Erythroblast (primary cell): ENCODE data around the gene WDR70.
"Not testable (repeated sequence)": the region's sequence is repeated elsewhere in the genome, so short reads cannot be mapped to it uniquely, and the experiment has no call there.

Experiments used
- GATA1 ChIP-seq: IDR thresholded peaks from 2 replicates; pipeline ENCODE4 v1.6.1; 2011; ENCODE audit warnings: low read depth, mild to moderate bottlenecking, control low read depth, low read length, moderate library complexity
- POLR2A ChIP-seq: IDR thresholded peaks from 2 replicates; pipeline ENCODE4 v1.6.1; 2011; ENCODE audit warnings: mild to moderate bottlenecking, low read length

- not testable (repeated sequence) for TF ChIP-seq POLR2A, GATA1
Observed at GRCh38 chr5:37451991-37452390, 72.9 kb downstream of the WDR70 start.
